ENCODE results near the gene MILR1.

MILR1 gene

GRCh38 chr17:64508683-64509082 lies 59.8 kb downstream of the MILR1 start:
- Histone ChIP-seq H3K4me1 (ENCODE audit: control insufficient read depth, insufficient read depth, low read length) (peaks cover 10% of the 10 kb centered on the region), H3K9me3 (ENCODE audit: control insufficient read depth, low read length) (no peaks in the 10 kb centered on the region), H3K27ac (ENCODE audit: insufficient read depth, low read depth, low read length, poor library complexity, severe bottlenecking) (no peak overlapping the region), H3K4me3 (ENCODE audit: insufficient read depth, low read depth, low read length) (peak overlapping the region; percentile 97), H3K36me3 (ENCODE audit: control insufficient read depth, insufficient read depth, low read length) (peaks cover 13% of the 10 kb centered on the region), H3K27me3 (ENCODE audit: control insufficient read depth, insufficient read depth, low read length, poor library complexity, severe bottlenecking) (no peaks in the 10 kb centered on the region)
- WGBS, 2 experiments = 97 to 100% methylated on average over 2 of the region's 2 CpGs

DNA sequence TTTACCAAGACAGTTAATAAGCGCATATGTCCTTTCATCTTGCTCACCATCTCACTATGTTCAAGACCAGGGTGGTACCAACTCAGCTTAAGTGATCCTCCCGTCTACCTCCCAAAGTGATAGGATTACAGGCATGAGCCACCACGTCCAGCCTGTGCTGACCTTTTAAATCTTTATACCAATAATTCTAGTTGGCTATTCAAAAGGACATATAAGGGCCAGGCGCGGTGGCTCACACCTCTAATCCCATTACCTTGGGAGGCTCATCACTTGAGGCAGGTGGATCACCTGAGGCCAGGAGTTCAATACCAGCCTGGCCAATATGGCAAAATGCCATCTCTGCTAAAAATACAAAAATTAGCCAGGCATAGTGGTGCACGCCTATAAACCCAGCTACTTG lies 60.3 kb downstream of the MILR1 start:
- H3K4me3 ChIP-seq (ENCODE audit: insufficient read depth, low read depth, low read length) = no peak overlapping the region
- no peaks in the 10 kb centered on the region for H3K27me3 ChIP-seq (ENCODE audit: control insufficient read depth, insufficient read depth, low read length, poor library complexity, severe bottlenecking)
- peaks cover 5% of the 10 kb centered on the region for H3K4me1 ChIP-seq (ENCODE audit: control insufficient read depth, insufficient read depth, low read length)
- peaks cover 8% of the 10 kb centered on the region for H3K36me3 ChIP-seq (ENCODE audit: control insufficient read depth, insufficient read depth, low read length)
- 91 to 93% methylated on average over 6 of the region's 6 CpGs for WGBS, 2 experiments
- no peaks in the 10 kb centered on the region for H3K9me3 ChIP-seq (ENCODE audit: control insufficient read depth, low read length)
- no peak overlapping the region for H3K27ac ChIP-seq (ENCODE audit: insufficient read depth, low read depth, low read length, poor library complexity, severe bottlenecking)

DNA sequence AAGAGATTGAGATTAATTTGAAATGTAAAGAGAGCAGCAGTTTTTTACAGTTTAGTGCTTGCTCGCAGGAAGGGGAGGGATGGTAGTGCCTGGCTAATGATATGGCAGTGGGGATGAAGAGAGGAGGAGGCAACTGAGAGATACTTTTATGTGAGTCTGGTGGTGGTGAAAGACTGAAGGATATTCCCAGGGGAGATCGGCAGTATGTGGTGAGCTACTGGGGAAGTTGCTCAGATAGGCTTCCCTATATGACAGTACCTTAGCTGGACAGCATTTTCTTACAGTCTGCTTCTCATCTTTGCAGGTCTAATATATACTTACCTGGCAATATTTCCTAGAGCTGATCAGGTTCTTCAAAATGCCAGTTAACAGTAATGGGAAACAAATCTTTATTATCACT lies 66.5 kb downstream of the MILR1 start:
- 96 to 99% methylated on average over 2 of the region's 2 CpGs for WGBS, 2 experiments
- H3K27ac ChIP-seq (ENCODE audit: insufficient read depth, low read depth, low read length, poor library complexity, severe bottlenecking) = no peak overlapping the region
- H3K4me1 ChIP-seq (ENCODE audit: control insufficient read depth, insufficient read depth, low read length) = no peaks in the 10 kb centered on the region
- H3K9me3 ChIP-seq (ENCODE audit: control insufficient read depth, low read length) = no peaks in the 10 kb centered on the region
- no peak overlapping the region for H3K4me3 ChIP-seq (ENCODE audit: insufficient read depth, low read depth, low read length)
- H3K36me3 ChIP-seq (ENCODE audit: control insufficient read depth, insufficient read depth, low read length) = peaks cover 45% of the 10 kb centered on the region
- no peaks in the 10 kb centered on the region for H3K27me3 ChIP-seq (ENCODE audit: control insufficient read depth, insufficient read depth, low read length, poor library complexity, severe bottlenecking)

GRCh38 chr17:64515829-64516228 lies 66.9 kb downstream of the MILR1 start:
- no peaks in the 10 kb centered on the region for H3K27me3 ChIP-seq (ENCODE audit: control insufficient read depth, insufficient read depth, low read length, poor library complexity, severe bottlenecking)
- 94 to 100% methylated on average over 1 of the region's 1 CpG for WGBS, 2 experiments
- H3K4me3 ChIP-seq (ENCODE audit: insufficient read depth, low read depth, low read length) = no peak overlapping the region
- no peak overlapping the region for H3K27ac ChIP-seq (ENCODE audit: insufficient read depth, low read depth, low read length, poor library complexity, severe bottlenecking)
- no peaks in the 10 kb centered on the region for H3K4me1 ChIP-seq (ENCODE audit: control insufficient read depth, insufficient read depth, low read length)
- no peaks in the 10 kb centered on the region for H3K9me3 ChIP-seq (ENCODE audit: control insufficient read depth, low read length)
- peaks cover 49% of the 10 kb centered on the region for H3K36me3 ChIP-seq (ENCODE audit: control insufficient read depth, insufficient read depth, low read length)
